ENCODE data around the gene TAB3. TPM values are rescaled to one million over a fixed set of nuclear protein-coding genes. Genes with fewer than 3 reads are reported as not detected.

The TAB3 gene, protein sequence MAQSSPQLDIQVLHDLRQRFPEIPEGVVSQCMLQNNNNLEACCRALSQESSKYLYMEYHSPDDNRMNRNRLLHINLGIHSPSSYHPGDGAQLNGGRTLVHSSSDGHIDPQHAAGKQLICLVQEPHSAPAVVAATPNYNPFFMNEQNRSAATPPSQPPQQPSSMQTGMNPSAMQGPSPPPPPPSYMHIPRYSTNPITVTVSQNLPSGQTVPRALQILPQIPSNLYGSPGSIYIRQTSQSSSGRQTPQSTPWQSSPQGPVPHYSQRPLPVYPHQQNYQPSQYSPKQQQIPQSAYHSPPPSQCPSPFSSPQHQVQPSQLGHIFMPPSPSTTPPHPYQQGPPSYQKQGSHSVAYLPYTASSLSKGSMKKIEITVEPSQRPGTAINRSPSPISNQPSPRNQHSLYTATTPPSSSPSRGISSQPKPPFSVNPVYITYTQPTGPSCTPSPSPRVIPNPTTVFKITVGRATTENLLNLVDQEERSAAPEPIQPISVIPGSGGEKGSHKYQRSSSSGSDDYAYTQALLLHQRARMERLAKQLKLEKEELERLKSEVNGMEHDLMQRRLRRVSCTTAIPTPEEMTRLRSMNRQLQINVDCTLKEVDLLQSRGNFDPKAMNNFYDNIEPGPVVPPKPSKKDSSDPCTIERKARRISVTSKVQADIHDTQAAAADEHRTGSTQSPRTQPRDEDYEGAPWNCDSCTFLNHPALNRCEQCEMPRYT
- 17.4 and 19.6 TPM in 2 replicates for total RNA-seq

DNA sequence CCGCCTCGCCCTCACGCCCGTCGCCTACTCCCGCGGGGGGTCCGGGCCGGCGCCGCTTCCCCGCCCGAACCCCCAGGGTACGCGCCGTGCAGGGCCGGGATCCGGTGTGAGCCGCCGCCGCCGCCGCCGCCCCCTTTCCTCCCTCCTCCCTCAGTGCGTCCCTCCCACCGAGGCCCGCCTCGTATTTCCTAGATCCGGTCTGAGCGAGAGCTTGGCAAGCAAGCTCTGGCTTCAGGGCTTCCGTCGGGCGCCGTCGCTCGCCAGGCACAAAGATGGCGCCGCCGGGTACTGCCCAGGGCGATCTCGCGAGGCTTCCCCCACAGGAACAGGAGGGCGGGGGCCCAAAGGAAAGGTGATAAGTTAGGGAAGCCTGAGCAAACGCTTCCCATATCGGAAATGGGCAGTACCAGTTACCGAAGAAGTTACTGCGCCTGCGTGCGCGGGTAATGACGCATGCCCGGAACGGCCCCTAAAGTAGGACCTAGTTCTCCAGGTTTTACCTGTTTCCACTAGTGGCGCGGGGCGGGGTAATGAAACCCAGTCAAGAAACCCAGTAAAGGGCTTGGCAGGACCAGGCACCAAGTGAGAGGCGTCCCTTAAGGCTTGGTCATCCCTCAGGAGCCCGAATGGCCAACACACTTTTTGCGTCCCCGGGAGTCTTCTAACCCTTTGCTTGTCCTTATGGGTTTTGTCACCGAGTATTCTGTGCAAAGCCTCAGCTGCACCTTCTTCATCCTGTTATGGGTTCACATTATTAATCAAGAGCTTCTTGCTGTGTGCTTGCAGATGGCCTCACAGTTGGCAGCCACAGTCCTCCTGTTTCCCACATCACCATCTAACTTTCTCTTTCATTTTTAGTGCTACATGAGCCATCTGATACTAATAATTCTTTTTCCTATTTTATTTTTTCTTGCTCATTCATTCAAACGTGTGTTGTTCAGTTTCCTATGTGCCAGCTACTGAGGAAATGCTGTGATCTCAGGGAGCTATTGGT is at the start of gene TAB3:
Gene TAB3 (minus strand): TSS at position 108 of the 994 bp plus-strand sequence. CDS start 29,666 bp downstream, outside the sequence.

Other genes with a start within 250 kb of the TAB3 start
- gene GK, start 235.8 kb downstream of the TAB3 start, total RNA-seq, result 5.0 and 6.5 TPM in 2 replicates
- not detected in 2 replicates for gene FTHL17, start 182.8 kb upstream of the TAB3 start, total RNA-seq

Measured in articular chondrocyte of knee joint (primary cell).